Keratinocyte (primary cell): ENCODE data around the gene ADRA2C. TPM values are rescaled to one million over a fixed set of nuclear protein-coding genes. Genes with fewer than 3 reads are reported as not detected.

Experiments used
- DNase-seq: peaks from one replicate; pipeline ENCODE4 v3.0.0-alpha.2; 2011; ENCODE audit warnings: low read depth, missing footprints, low spot score
- FAIRE-seq: peaks from 2 replicates; lab custom pipeline; 2011; peaks lifted over from hg19 to GRCh38; lab: Jason Lieb, UNC
- H2AFZ ChIP-seq: 2 replicates; pipeline ENCODE4 v1.6.0; 2012; ENCODE audit warnings: low read length, control low read depth, inconsistent platforms; ENCODE audit not compliant: control insufficient read depth
- H3K27ac ChIP-seq: 2 replicates; pipeline ENCODE4 v1.5.1; 2011; ENCODE audit warnings: low read length; ENCODE audit not compliant: control insufficient read depth, insufficient read depth
- H3K27me3 ChIP-seq: 3 replicates; pipeline ENCODE4 v1.6.0; 2011; ENCODE audit warnings: low read length; ENCODE audit not compliant: control insufficient read depth, insufficient read depth; ENCODE audit errors: extremely low read depth
- H3K36me3 ChIP-seq, 2 experiments: 2 replicates in 1 of 2; 3 replicates in 1 of 2; pipeline ENCODE4 v1.5.1; 2011; ENCODE audit warnings: low read length in 2 of 2, mild to moderate bottlenecking in 1 of 2; ENCODE audit not compliant: control insufficient read depth in 2 of 2, insufficient read depth in 2 of 2; ENCODE audit errors: extremely low read depth in 1 of 2
- H3K4me1 ChIP-seq: 3 replicates; pipeline ENCODE4 v1.5.1; 2011; ENCODE audit warnings: low read length; ENCODE audit not compliant: control insufficient read depth, insufficient read depth; ENCODE audit errors: extremely low read depth
- H3K4me2 ChIP-seq: 3 replicates; pipeline ENCODE4 v1.6.0; 2011; ENCODE audit warnings: low read depth, low read length; ENCODE audit not compliant: control insufficient read depth, insufficient read depth; ENCODE audit errors: extremely low read depth
- H3K4me3 ChIP-seq, 3 experiments: fragments of 200-600 bp in 1 of 3; sonication (generic) in 1 of 3; 2 replicates in 2 of 3; 3 replicates in 1 of 3; pipeline ENCODE4 v1.5.1; 2011 to 2016; ENCODE audit warnings: low read length in 3 of 3, mild to moderate bottlenecking in 3 of 3, control low read depth in 2 of 3, inconsistent platforms in 1 of 3, low read depth in 1 of 3, mixed read lengths in 1 of 3, mixed run types in 1 of 3, moderate library complexity in 1 of 3; ENCODE audit not compliant: control insufficient read depth in 2 of 3, insufficient read depth in 2 of 3; ENCODE audit errors: extremely low read depth in 1 of 3
- H3K79me2 ChIP-seq: 2 replicates; pipeline ENCODE4 v1.6.0; 2012; ENCODE audit warnings: low read length; ENCODE audit not compliant: control insufficient read depth, insufficient read depth
- H3K9ac ChIP-seq: 3 replicates; pipeline ENCODE4 v1.6.0; 2011; ENCODE audit warnings: low read length; ENCODE audit not compliant: control insufficient read depth, insufficient read depth; ENCODE audit errors: extremely low read depth
- H3K9me1 ChIP-seq: 3 replicates; pipeline ENCODE4 v1.6.0; 2011; ENCODE audit warnings: low read length; ENCODE audit not compliant: control insufficient read depth, insufficient read depth; ENCODE audit errors: extremely low read depth
- H3K9me3 ChIP-seq: 2 replicates; pipeline ENCODE4 v1.5.1; 2012; ENCODE audit warnings: low read depth, low read length; ENCODE audit not compliant: control insufficient read depth
- H4K20me1 ChIP-seq: 3 replicates; pipeline ENCODE4 v1.6.0; 2011; ENCODE audit warnings: low read length; ENCODE audit not compliant: control insufficient read depth, insufficient read depth; ENCODE audit errors: extremely low read depth
- EZH2 ChIP-seq: IDR thresholded peaks from one replicate; pipeline ENCODE4 v1.6.1; 2012; ENCODE audit warnings: inconsistent platforms, mild to moderate bottlenecking, low read length, moderate library complexity
- dilution Hi-C: fragments of 300-500 bp; cut with MboI; formaldehyde crosslinking; loops from one replicate; pipeline ENCODE4 v1.7.0; 2020; ENCODE audit warnings: low sequenced_read_pairs; ENCODE audit not compliant: extremely low pct_ligation_motif_present
- polyA plus RNA-seq, 5 experiments: library from polyadenylated mRNA; depleted of rRNA in 3 of 5; stranded (reverse) in 3 of 5; stranded (forward) in 1 of 5; unstranded in 1 of 5; fragments of >200 nt; gene quantifications; 1 replicate in 1 of 5; 2 replicates in 3 of 5; 3 replicates in 1 of 5; pipeline versions ENCODE4 v1.2.1 to v1.2.3, GENCODE V29; 2011 to 2012; ENCODE audit warnings: missing spikeins in 2 of 5, low read depth in 1 of 5, low replicate concordance in 1 of 5
- TF ChIP-seq, protein P1 (sequence below), 3 experiments: IDR thresholded peaks in 1 of 3; conservative IDR thresholded peaks in 1 of 3; optimal IDR thresholded peaks in 1 of 3; 2 replicates in 2 of 3; 3 replicates in 1 of 3; pipeline versions ENCODE3 to v1.5.1; 2011; ENCODE audit warnings: low read length in 3 of 3, mild to moderate bottlenecking in 3 of 3, moderate library complexity in 2 of 3, control low read depth in 1 of 3, inconsistent platforms in 1 of 3; ENCODE audit not compliant: insufficient read depth in 2 of 3; ENCODE audit errors: extremely low read depth in 1 of 3

The ADRA2C gene
- polyA plus RNA-seq, 1 donor (not counting 4 experiments of a cell fraction or from before 2014, with no cell fraction given): 0.05 TPM

DNA sequence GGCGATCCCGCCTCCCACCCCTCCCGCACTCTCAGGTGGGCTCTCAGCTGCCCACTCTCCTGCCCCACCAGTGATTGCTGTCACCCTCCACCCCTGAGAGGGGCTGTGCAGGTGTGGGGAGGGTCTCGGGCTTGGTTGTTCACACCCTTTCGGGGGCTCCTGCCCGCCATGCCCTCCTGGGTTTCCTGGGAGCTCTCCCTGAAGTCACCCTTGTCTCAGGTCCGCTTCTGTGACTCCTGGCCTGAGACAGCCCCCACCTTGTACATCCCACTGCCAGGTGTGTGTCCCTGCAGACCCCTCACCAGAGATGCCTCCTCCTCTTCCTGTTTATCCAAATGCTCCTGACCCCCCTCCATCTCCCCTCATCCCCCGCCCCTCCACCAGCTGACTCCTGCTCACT lies 37.8 kb downstream of the ADRA2C start:
- no peaks in the 10 kb centered on the region for H3K9me3 ChIP-seq
- no peak overlapping the region for H2AFZ ChIP-seq
- H3K27me3 ChIP-seq: no peaks in the 10 kb centered on the region
- no peaks in the 10 kb centered on the region for H3K36me3 ChIP-seq
- dilution Hi-C loops: no loop called here
- H3K4me2 ChIP-seq: no peak overlapping the region
- H3K9ac ChIP-seq: no peak overlapping the region
- no peaks in the 10 kb centered on the region for H3K9me1 ChIP-seq
- TF ChIP-seq EZH2: no peak
- TF ChIP-seq, protein P1, sequence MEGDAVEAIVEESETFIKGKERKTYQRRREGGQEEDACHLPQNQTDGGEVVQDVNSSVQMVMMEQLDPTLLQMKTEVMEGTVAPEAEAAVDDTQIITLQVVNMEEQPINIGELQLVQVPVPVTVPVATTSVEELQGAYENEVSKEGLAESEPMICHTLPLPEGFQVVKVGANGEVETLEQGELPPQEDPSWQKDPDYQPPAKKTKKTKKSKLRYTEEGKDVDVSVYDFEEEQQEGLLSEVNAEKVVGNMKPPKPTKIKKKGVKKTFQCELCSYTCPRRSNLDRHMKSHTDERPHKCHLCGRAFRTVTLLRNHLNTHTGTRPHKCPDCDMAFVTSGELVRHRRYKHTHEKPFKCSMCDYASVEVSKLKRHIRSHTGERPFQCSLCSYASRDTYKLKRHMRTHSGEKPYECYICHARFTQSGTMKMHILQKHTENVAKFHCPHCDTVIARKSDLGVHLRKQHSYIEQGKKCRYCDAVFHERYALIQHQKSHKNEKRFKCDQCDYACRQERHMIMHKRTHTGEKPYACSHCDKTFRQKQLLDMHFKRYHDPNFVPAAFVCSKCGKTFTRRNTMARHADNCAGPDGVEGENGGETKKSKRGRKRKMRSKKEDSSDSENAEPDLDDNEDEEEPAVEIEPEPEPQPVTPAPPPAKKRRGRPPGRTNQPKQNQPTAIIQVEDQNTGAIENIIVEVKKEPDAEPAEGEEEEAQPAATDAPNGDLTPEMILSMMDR (optimal IDR thresholded peaks at IDR 0.05 in 1 of 3, IDR thresholded peaks at IDR 0.05 in 1 of 3, conservative IDR thresholded peaks at IDR 0.05 in 1 of 3; ENCODE audit: extremely low read depth in 1 of 3, insufficient read depth in 2 of 3, low read length in 3 of 3): no peak
- no peak for DNase-seq
- H4K20me1 ChIP-seq: no peaks in the 10 kb centered on the region
- no peaks in the 10 kb centered on the region for H3K79me2 ChIP-seq
- no peak overlapping the region for H3K27ac ChIP-seq
- FAIRE-seq: no peak
- H3K4me1 ChIP-seq: no peaks in the 10 kb centered on the region
- no peak overlapping the region for H3K4me3 ChIP-seq

DNA sequence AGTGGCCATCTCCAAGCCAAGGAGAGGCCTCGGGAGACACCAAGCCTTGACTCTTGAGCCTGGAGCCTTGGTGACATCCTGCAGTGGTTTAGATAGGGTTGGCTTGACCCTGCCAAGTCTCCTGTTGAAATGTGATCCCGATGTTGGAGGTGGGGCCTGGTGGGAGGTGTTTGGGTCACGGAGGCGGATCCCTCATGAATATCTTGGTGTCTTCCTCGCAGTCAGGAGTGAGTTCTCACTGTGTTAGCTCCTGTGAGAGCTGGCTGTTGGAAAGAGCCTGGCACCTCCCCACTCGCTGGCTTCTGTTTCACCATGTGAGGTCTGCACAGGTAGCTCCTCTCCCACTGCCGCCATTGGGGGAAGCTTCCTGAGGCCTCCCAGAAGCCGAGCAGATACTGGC lies 38.8 kb downstream of the ADRA2C start:
- Histone ChIP-seq H2AFZ (no peak overlapping the region), H3K4me2 (no peak overlapping the region), H3K4me3 (no peak overlapping the region), H3K27me3 (no peaks in the 10 kb centered on the region), H3K9me1 (no peaks in the 10 kb centered on the region), H3K36me3 (no peaks in the 10 kb centered on the region), H3K9ac (no peak overlapping the region), H3K9me3 (no peaks in the 10 kb centered on the region), H3K27ac (no peak overlapping the region), H4K20me1 (no peaks in the 10 kb centered on the region), H3K4me1 (no peaks in the 10 kb centered on the region), H3K79me2 (no peaks in the 10 kb centered on the region)
- FAIRE-seq (no peak), DNase-seq (no peak)
- dilution Hi-C loops: no loop called here
- TF ChIP-seq, protein P1 (optimal IDR thresholded peaks at IDR 0.05 in 1 of 3, IDR thresholded peaks at IDR 0.05 in 1 of 3, conservative IDR thresholded peaks at IDR 0.05 in 1 of 3; ENCODE audit: extremely low read depth in 1 of 3, insufficient read depth in 2 of 3, low read length in 3 of 3): no peak
- no peak for TF ChIP-seq EZH2
